Uterus (tissue), 2 donors: ENCODE measurements around the gene TRIM8.

Experiments used
- CTCF ChIP-seq, 4 experiments: fragments of 200-600 bp in 2 of 4; fragments of 450-650 bp in 2 of 4; sonication (generic) in 2 of 4; IDR thresholded peaks; one replicate each; pipeline ENCODE4 v1.5.1; 2016 to 2019; ENCODE audit warnings: antibody characterized with exemption in 4 of 4, mild to moderate bottlenecking in 2 of 4, moderate library complexity in 1 of 4
- POLR2A ChIP-seq, 2 donors: fragments of 450-650 bp; IDR thresholded peaks; one replicate each; pipeline ENCODE4 v1.6.1; 2016; ENCODE audit warnings: antibody characterized with exemption in 2 of 2, mild to moderate bottlenecking in 1 of 2, moderate library complexity in 1 of 2

GRCh38 chr10:102601639-102602038, 42.6 kb upstream of the TRIM8 start:
- TF ChIP-seq POLR2A (IDR thresholded peaks at IDR 0.05): no peak
- no peak for TF ChIP-seq CTCF (IDR thresholded peaks at IDR 0.05)
